K562 treated with DMSO at 1 percent for 4 hours (cell line): ENCODE measurements around the gene HSPA2. TPM values are rescaled to one million over a fixed set of nuclear protein-coding genes. Genes with fewer than 3 reads are reported as not detected.

Source experiments
- total RNA-seq: library from RNA; unstranded; fragments of 300-600 nt; gene quantifications from 2 replicates; pipeline ENCODE4 v1.2.3, GENCODE V29; 2022; ENCODE audit not compliant: insufficient read depth

Gene HSPA2
- not detected in 2 replicates for total RNA-seq

DNA sequence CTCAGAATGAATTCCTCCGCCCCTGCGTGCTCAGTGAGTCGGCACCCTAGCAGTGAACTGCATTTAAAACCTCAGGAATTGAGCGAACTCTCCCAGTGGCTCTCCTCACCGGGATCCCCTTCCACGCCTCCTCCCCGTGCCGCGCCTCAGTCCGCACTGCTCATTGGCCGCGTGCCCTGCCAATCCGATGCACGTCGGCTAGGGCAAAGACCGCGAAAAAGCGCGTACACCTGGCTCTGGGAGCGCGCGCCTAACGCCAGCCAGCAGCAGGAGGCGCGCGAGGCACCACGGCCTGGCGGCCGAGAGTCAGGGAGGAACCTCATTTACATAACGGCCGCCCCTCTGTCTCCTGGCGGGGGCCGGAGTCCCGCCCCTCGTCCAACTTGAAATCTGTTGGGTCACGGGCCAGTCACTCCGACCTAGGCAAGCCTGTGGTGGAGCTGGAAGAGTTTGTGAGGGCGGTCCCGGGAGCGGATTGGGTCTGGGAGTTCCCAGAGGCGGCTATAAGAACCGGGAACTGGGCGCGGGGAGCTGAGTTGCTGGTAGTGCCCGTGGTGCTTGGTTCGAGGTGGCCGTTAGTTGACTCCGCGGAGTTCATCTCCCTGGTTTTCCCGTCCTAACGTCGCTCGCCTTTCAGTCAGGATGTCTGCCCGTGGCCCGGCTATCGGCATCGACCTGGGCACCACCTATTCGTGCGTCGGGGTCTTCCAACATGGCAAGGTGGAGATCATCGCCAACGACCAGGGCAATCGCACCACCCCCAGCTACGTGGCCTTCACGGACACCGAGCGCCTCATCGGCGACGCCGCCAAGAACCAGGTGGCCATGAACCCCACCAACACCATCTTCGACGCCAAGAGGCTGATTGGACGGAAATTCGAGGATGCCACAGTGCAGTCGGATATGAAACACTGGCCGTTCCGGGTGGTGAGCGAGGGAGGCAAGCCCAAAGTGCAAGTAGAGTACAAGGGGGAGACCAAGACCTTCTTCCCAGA lies at the start of gene HSPA2:
Gene HSPA2, plus strand, starts transcription at position 534 of the 995 bp plus-strand sequence. Its CDS starts 109 bp downstream, at position 643.

DNA sequence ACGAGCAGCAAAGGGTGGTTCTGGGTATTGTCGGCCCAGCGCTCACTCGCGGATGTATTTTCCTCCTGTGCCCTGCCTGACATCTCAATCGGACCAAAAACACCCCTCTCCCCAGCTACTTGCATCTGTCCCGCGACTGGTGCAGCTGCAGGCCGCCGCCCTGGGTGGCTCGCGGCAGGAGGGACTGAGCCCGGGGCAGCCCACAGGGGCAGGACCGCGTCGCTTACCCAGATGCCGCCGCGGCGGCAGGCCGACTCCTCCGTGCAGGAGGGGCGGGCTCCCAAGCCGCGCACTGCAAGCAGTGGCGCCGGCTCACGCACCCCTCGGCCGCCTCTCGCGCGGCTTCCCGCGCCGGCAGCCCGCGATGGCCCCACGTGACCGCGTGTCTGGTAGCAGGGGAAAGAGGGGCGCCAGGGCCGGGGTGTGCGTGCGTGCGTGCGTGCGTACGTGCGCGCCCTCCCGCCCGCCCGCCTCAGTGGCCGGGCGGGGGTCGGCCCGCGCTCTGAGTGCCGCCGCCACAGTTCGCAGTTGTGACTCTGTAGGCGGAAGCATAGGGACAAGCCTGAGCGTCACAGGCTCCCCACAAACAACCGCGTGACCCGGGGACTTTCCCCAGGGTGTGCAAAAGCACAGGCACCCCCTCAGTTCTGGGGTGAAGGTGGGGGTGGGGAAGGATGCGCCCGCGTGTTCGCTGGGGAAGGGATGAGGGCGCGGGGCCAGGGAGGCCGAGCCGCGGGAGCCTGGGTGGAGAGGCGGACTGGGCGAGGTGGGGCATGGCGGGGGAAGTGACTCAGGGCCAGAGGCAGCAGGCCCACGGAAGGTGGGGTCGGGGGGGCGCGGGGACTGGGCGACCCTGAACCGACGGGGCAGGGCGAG lies 36.9 kb upstream of the HSPA2 start, which contains the start of gene ZBTB25:
Gene ZBTB25, minus strand, starts transcription at position 405 of the 876 bp plus-strand sequence. CDS start 13,305 bp downstream, outside the sequence.

DNA sequence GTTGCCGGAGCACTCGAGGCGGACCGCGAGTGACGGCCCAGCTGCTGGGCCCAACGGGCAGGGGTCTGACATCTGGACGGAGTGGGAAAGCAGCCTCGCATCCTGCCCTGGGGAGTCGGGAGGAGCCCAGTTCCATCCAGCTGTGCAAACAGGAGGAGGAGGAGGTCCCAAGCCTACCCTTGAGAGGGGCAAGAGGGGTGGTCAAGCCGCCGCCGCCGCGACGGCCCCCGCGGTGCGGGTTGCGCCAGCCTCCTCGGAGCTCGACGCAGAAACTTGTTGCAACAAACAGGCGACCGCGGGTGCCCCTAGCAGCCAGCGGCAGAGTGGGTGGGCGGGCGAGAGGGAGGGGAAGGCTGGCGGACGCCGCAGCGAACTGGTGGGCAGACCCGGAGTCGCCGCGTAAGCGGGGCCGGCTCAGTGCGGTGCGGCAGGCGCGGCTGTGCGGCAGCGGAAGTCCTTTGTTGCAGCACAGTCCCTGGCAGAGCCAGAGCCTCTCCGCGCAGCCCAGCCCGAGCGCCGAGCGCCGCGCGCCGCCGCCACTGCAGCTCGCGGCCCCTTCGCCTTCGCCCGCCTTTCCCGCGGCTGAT lies 36.1 kb upstream of the HSPA2 start, which contains the start of gene ZBTB1:
Gene ZBTB1, plus strand, starts transcription at position 461 of the 587 bp plus-strand sequence. CDS start 16,735 bp downstream, outside the sequence.

DNA sequence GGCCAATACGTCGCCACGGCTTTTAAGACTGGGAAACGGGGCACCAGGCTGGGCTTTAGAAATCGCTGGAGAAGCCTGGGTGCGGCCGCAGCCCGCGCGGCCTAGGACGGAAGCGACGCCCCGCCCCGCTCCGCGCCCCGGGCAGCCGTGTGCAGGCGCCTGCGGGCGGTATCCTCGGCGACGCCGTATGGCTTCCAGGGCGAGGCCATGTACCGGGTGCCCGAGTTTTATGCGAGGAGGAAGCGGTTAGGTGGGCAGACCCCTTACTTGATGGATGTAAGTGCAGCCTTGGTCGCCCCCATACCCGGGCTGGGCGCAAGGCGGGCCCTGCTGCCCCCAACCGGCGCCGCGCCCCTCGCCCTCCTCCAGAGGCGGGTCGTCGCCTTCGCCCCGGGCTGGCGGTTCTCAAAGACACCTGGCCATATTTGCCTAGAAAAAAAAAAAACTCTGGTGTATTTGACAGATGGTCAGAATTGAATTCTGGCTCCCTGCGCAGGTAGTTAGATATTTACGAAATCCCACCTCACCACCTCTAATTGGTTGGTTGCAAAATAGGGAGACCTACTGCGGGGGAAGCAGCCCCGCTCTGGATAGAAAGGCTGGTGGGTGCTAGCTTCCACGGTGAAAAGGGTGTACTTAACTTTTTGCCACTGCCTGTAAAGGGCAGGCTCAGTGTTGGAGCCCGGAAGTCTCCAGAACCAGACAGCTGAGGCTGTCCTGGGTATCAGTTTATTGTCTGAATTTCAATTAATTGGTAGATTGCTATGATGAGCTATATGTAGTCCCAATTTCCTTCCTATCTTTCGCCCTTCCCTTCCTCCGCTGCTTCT lies 9.5 kb downstream of the HSPA2 start, which contains the start of gene PPP1R36:
Gene PPP1R36, plus strand, starts transcription at position 171 of the 830 bp plus-strand sequence. Its CDS starts 37 bp downstream, at position 208.

Other genes starting within 250 kb of the HSPA2 start
- 1.7 and 1.8 TPM in 2 replicates for gene ESR2, start 246.4 kb upstream of the HSPA2 start, total RNA-seq
- gene MTHFD1, start 152.4 kb upstream of the HSPA2 start, total RNA-seq = 52.1 and 62.0 TPM in 2 replicates
- 0.22 and 0.28 TPM in 2 replicates for gene AKAP5, start 75.2 kb upstream of the HSPA2 start, total RNA-seq
- gene ZBTB25, start 36.9 kb upstream of the HSPA2 start, total RNA-seq = 2.0 and 3.2 TPM in 2 replicates
- gene ZBTB1, start 36.0 kb upstream of the HSPA2 start, total RNA-seq = 6.0 and 12.9 TPM in 2 replicates
- not detected in 2 replicates for gene PPP1R36, start 9.2 kb downstream of the HSPA2 start, total RNA-seq
- gene PLEKHG3, start 163.7 kb downstream of the HSPA2 start, total RNA-seq = not detected in 2 replicates